NCI-H187 (cell line): ENCODE results near the gene SPAG17.
A peak's percentile ranks its signal among the peaks of the same experiment; 100 is the strongest.

Experiments
- DNase-seq, 2 experiments: peaks; one replicate each; lab custom pipeline; 2025; lab: John Stamatoyannopoulos, UW

Gene SPAG17

GRCh38 chr1:118185084-118185832 lies at the start of gene SPAG17:
Gene SPAG17 (minus strand): TSS chr1:118185228. CDS start chr1:118185157, 71 bp downstream.
- DNase-seq: no peak

- DNase-seq: no peak
Measured at GRCh38 chr1:118225471-118225870, 40.4 kb upstream of the SPAG17 start.

GRCh38 chr1:118223426-118223825 lies 38.4 kb upstream of the SPAG17 start:
- DNase-seq: peak in 1 of 2 experiments; percentile 13

- no peak for DNase-seq
Measured at GRCh38 chr1:118219438-118219837, 34.4 kb upstream of the SPAG17 start.

GRCh38 chr1:118217141-118217838 lies 32.3 kb upstream of the SPAG17 start:
- DNase-seq: no peak

GRCh38 chr1:118214866-118215265 lies 29.8 kb upstream of the SPAG17 start:
- no peak for DNase-seq

- DNase-seq: no peak
Measured at GRCh38 chr1:118210723-118211110, 25.7 kb upstream of the SPAG17 start.

GRCh38 chr1:118210051-118210722 lies 25.2 kb upstream of the SPAG17 start:
- no peak for DNase-seq

GRCh38 chr1:118209648-118210047 lies 24.6 kb upstream of the SPAG17 start:
- DNase-seq: no peak

- no peak for DNase-seq
Measured at GRCh38 chr1:118206966-118207365, 21.9 kb upstream of the SPAG17 start.

GRCh38 chr1:118204648-118205047 lies 19.6 kb upstream of the SPAG17 start:
- DNase-seq: no peak

- no peak for DNase-seq
Measured at GRCh38 chr1:118204105-118204504, 19.1 kb upstream of the SPAG17 start.

GRCh38 chr1:118202076-118202608 lies 17.1 kb upstream of the SPAG17 start:
- no peak for DNase-seq

- DNase-seq: no peak
Measured at GRCh38 chr1:118201524-118201923, 16.5 kb upstream of the SPAG17 start.

- DNase-seq: no peak
Measured at GRCh38 chr1:118200836-118201235, 15.8 kb upstream of the SPAG17 start.

GRCh38 chr1:118190561-118190960 lies 5.5 kb upstream of the SPAG17 start:
- DNase-seq: no peak

GRCh38 chr1:118189564-118189963 lies 4.5 kb upstream of the SPAG17 start:
- DNase-seq: no peak

- no peak for DNase-seq
Measured at GRCh38 chr1:118188411-118188810, 3.4 kb upstream of the SPAG17 start.

- no peak for DNase-seq
Measured at GRCh38 chr1:118186026-118186425, 998 bp upstream of the SPAG17 start.

- no peak for DNase-seq
Measured at GRCh38 chr1:118184739-118185083, 317 bp downstream of the SPAG17 start.

- no peak for DNase-seq
Measured at GRCh38 chr1:118183586-118183985, 1.4 kb downstream of the SPAG17 start.

- no peak for DNase-seq
Measured at GRCh38 chr1:118177998-118178397, 7.0 kb downstream of the SPAG17 start.

GRCh38 chr1:118169016-118169415 lies 16.0 kb downstream of the SPAG17 start:
- DNase-seq: no peak
